NCI-H2029 (cell line): ENCODE results near the gene PLEKHA5.
"Not testable (repeated sequence)": the region's sequence is repeated elsewhere in the genome, so short reads cannot be mapped to it uniquely, and the experiment has no call there.

Experiments used
- DNase-seq: peaks from one replicate; lab custom pipeline; 2025; lab: John Stamatoyannopoulos, UW

The PLEKHA5 gene

GRCh38 chr12:19409376-19409775 lies 279.8 kb downstream of the PLEKHA5 start:
- DNase-seq, result no peak

DNA sequence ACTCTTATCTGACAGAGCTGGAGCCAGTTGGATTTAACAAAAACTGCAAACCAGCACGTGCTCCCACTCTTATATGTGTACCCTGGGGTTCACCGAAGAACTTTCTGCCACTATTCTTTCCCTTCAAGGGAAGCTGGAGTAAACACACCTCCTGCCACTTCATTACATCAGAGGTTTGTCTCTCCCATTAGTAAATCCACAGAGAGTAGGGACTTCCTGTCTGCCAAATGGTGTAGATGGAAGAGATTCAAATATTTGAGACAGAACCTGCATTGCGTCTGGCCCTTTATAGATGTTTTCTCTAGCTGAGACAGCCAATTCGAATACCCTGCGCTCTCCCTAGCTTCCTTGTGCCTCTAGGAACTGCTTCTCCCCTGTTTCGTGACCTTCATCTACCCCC lies 280.7 kb downstream of the PLEKHA5 start:
- DNase-seq, result peak; percentile 39

DNA sequence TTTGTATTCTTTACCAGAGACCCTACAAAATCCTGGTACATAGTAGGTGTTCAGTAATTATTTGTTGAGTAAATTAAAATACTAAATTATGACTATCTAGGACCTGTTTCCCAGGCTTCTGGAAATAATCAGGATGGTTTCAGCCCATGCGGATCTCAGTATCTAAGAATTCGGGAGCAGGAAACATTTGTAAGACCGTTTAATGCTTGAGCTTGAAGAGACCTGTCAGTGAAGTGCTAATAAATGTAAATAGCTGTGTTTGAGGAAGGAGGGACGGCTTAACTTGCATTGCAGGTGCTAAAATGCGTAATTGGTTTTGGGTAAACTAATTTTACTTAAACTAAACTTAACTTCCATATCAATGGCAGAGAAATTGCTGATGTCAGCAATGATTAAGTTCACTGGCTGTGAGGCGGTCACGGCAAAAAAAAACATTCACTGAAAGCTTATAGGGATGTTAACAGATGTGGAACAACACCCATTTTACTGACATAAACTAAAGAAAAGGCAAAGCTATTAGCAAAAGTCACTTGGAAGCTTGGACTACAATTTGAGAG lies 281.2 kb downstream of the PLEKHA5 start:
- no peak for DNase-seq

DNA sequence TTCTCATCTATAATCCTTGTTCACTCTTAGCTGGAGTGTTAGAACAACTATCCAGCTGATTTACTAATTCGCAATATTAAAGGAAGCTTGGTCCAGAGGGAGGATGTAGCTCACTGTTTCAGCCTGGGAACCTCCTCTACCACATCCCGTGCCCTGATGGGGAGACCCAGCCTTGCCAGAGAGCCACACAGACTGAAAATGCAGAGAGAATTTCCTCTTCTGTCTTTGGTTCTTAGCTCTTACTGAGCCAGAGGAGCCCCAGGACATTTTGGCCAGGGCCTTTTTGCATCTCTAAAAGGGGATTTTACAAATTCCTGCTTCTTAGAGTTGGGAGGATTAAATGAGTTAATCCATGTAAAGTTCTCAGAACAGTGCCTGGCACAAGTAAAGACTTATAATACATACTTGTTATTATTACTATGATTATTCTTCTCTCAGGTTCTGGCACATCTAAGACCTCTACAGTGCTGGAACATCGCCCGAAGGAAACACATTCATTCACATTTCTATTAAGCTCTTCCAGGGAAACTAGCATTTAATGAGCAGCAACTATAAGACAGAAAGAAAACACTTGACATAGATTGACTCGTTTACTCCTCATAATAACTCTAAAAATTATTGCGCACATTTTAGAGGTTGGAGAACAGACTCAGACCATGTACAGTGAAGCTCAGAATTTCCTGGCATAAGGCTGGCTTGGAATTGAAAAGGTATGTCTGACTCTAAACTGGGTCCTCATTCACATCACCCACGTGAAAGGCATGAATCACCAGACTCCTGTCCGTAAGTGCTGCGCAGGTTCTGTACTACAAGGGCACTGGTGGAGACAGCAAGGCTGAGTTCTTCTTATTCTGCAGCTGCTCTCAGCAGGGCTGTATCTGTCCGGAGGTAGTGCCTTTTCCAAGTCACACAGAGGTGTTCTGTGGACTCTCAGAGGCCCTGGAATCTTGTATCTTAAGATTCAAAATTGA lies 282.0 kb downstream of the PLEKHA5 start:
- DNase-seq, result no peak

GRCh38 chr12:19412844-19413243 lies 283.3 kb downstream of the PLEKHA5 start:
- no peak for DNase-seq

- not testable (repeated sequence) for DNase-seq
These were observed 284.0 kb downstream of the PLEKHA5 start for GRCh38 chr12:19413582-19413981.

GRCh38 chr12:19415563-19415962 lies 286.0 kb downstream of the PLEKHA5 start:
- no peak for DNase-seq

- DNase-seq, result no peak
These were observed 289.6 kb downstream of the PLEKHA5 start for GRCh38 chr12:19419086-19419485.

DNA sequence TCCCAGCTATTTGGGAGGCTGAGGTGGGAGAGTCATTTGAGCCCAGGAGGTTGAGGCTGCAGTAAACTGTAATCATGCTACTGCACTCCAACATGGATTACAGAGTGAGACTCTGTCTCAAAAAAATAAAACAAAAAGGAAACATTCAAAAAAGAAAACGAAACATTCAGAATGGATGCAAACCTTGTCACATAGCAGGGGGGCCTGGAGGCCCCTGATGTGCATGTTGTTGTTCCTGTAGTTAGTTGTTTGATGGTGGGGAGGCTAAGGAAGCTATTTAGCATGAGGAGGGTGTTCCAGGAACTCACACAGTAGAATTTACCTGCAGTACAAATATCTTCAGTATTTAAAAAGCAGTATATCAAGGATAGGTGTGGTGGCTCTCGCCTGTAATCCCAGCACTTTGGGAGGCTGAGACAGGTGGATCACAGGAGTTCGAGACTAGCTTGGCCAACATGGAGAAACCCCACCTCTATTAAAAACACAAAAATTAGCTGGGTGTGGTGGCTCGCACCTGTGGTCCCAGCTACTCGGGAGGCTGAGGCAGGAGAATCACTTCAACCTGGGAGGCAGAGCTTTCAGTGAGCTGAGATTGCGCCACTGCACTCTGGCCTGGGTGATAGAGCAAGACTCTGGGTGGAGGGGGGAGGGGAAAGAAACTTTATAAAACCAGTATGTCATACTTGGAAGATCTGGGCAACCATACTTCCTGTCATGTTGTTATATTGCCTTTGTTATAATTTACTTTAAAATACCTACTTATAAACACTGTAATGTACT lies 292.2 kb downstream of the PLEKHA5 start:
- DNase-seq, result no peak

DNA sequence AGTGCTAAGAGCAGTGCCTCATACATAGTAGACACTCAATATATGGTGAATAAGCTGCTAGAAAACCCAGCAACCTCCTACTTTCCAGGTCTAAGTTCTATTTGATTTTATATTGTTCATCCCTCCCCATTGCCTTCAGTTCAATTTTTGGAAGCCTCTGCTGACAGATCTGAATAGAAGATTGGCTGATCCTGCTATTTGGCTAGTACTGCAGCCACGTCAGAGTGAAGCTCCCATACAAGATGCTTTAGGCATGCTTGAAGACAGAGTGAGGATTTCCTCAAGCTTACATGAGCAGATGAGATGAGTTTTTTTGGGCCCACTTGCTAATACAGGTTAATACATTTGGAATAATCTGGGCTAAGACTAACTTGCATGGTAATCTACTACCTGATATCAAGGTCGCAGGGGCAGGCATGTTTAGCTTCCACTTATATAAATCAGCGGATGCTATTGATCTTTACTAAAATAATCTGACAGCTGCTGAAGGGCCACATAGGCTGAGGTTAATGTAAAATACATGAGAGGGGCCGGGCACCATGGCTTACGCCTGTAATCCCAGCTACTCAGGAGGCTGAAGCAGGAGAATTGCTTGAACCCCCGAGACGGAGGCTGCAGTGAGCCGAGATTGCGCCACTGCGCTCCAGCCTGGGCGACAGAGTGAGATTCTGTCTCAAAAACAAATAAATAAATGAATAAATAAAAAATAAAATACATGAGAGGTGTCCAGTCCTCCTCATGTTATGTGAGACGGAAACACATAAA lies 293.8 kb downstream of the PLEKHA5 start:
- DNase-seq, result no peak
